Naive B cell (primary cell): ENCODE measurements around the gene DPYD. TPM values are rescaled to one million over a fixed set of nuclear protein-coding genes. Genes with fewer than 3 reads are reported as not detected.

ENCODE experiments used
- ATAC-seq, 2 donors: fragments of 150-1000 bp; cut with Tn5 transposase; 2 replicates each; pipeline ENCODE4 v1.10.0; 2021; ENCODE audit warnings: low read depth in 2 of 2, mild to moderate bottlenecking in 2 of 2, moderate library complexity in 2 of 2
- DNase-seq: peaks from one replicate; pipeline ENCODE4 v3.0.0; 2022
- H3K27ac Mint-ChIP-seq, 6 donors: one replicate each; pipeline ENCODE4 v1.8.0; 2020 to 2022; ENCODE audit warnings: mild to moderate bottlenecking in 6 of 6, mixed read lengths in 6 of 6, moderate library complexity in 5 of 6, inconsistent platforms in 2 of 6
- H3K27me3 Mint-ChIP-seq, 3 donors: one replicate each; pipeline ENCODE4 v1.8.0; 2021 to 2022; ENCODE audit warnings: mixed read lengths in 3 of 3, mild to moderate bottlenecking in 1 of 3
- H3K36me3 Mint-ChIP-seq, 2 donors: one replicate each; pipeline ENCODE4 v1.8.0; 2020 to 2022; ENCODE audit warnings: mixed read lengths in 2 of 2, inconsistent platforms in 1 of 2, mild to moderate bottlenecking in 1 of 2
- H3K4me1 Mint-ChIP-seq, 3 donors: one replicate each; pipeline ENCODE4 v1.8.0; 2020 to 2022; ENCODE audit warnings: mixed read lengths in 3 of 3, inconsistent platforms in 1 of 3, mild to moderate bottlenecking in 1 of 3, moderate library complexity in 1 of 3
- H3K4me3 Mint-ChIP-seq, 8 donors: one replicate each; pipeline ENCODE4 v1.8.0; 2020 to 2022; ENCODE audit warnings: mild to moderate bottlenecking in 8 of 8, mixed read lengths in 8 of 8, moderate library complexity in 8 of 8, inconsistent platforms in 2 of 8
- H3K9me3 Mint-ChIP-seq, 7 donors: one replicate each; pipeline ENCODE4 v1.8.0; 2020 to 2022; ENCODE audit warnings: mixed read lengths in 7 of 7, mild to moderate bottlenecking in 5 of 7, inconsistent platforms in 2 of 7, moderate library complexity in 1 of 7
- polyA plus RNA-seq, 6 donors: library from polyadenylated mRNA; unstranded; fragments of 300-500 nt; fragmentation: Illumina TruSeq; gene quantifications; one replicate each; pipeline ENCODE4 v1.2.3, GENCODE V29; 2021; ENCODE audit warnings: low read depth in 6 of 6

The DPYD gene
- polyA plus RNA-seq, 6 donors from 2014 or later: 13.9 to 24.6 (median 19.1) TPM

- Mint-ChIP-seq H3K36me3 (peaks cover 0 to 4% of the 10 kb centered on the region in 2 donors), H3K27ac (no peak overlapping the region), H3K4me1 (no peaks in the 10 kb centered on the region), H3K9me3 (no peaks in the 10 kb centered on the region), H3K4me3 (no peak overlapping the region), H3K27me3 (no peaks in the 10 kb centered on the region)
- no peak for DNase-seq
- no peak for ATAC-seq
Measured at GRCh38 chr1:97123717-97124431, 797.0 kb downstream of the DPYD start.

- Mint-ChIP-seq H3K4me1 (no peaks in the 10 kb centered on the region), H3K4me3 (peak overlapping the region in 1 of 8 donors; percentile 42), H3K9me3 (no peaks in the 10 kb centered on the region), H3K27me3 (no peaks in the 10 kb centered on the region), H3K27ac (no peak overlapping the region), H3K36me3 (peaks cover 0 to 8% of the 10 kb centered on the region in 2 donors)
- ATAC-seq (no peak), DNase-seq (no peak)
Measured at GRCh38 chr1:97120806-97121205, 800.0 kb downstream of the DPYD start.

GRCh38 chr1:97119260-97120158 is 801.3 kb downstream of the DPYD start:
- Mint-ChIP-seq H3K9me3 (no peaks in the 10 kb centered on the region), H3K4me3 (no peak overlapping the region), H3K27me3 (no peaks in the 10 kb centered on the region), H3K27ac (no peak overlapping the region), H3K36me3 (peaks cover 0 to 8% of the 10 kb centered on the region in 2 donors), H3K4me1 (no peaks in the 10 kb centered on the region)
- ATAC-seq (no peak), DNase-seq (no peak)

- Mint-ChIP-seq H3K27me3 (no peaks in the 10 kb centered on the region), H3K4me3 (no peak overlapping the region), H3K27ac (no peak overlapping the region), H3K9me3 (no peaks in the 10 kb centered on the region), H3K36me3 (peaks cover 0 to 13% of the 10 kb centered on the region in 2 donors), H3K4me1 (no peaks in the 10 kb centered on the region)
- no peak for ATAC-seq
- no peak for DNase-seq
Measured at GRCh38 chr1:97114842-97115241, 806.0 kb downstream of the DPYD start.

GRCh38 chr1:97112442-97112841 is 808.4 kb downstream of the DPYD start:
- H3K27ac Mint-ChIP-seq: no peak overlapping the region
- no peak for DNase-seq
- ATAC-seq: no peak

GRCh38 chr1:97108179-97108578 is 812.7 kb downstream of the DPYD start:
- Mint-ChIP-seq H3K36me3 (peaks cover 11 to 21% of the 10 kb centered on the region in 2 donors), H3K27me3 (no peaks in the 10 kb centered on the region), H3K4me1 (no peaks in the 10 kb centered on the region), H3K9me3 (peaks cover 0 to 12% (median 6%) of the 10 kb centered on the region in 7 donors), H3K4me3 (no peak overlapping the region), H3K27ac (no peak overlapping the region)
- ATAC-seq (no peak), DNase-seq (no peak)

More at GRCh38 chr1:97112442-97112841, 808.4 kb downstream of the DPYD start:
- H3K27me3 Mint-ChIP-seq: no peaks in the 10 kb centered on the region
- no peaks in the 10 kb centered on the region for H3K4me1 Mint-ChIP-seq
- H3K9me3 Mint-ChIP-seq: no peaks in the 10 kb centered on the region
- no peak overlapping the region for H3K4me3 Mint-ChIP-seq
- H3K36me3 Mint-ChIP-seq: peaks cover 0 to 13% of the 10 kb centered on the region in 2 donors

- Mint-ChIP-seq H3K27me3 (no peaks in the 10 kb centered on the region), H3K4me3 (no peak overlapping the region), H3K9me3 (peaks cover 0 to 12% (median 6%) of the 10 kb centered on the region in 7 donors), H3K36me3 (peaks cover 8 to 21% of the 10 kb centered on the region in 2 donors), H3K27ac (no peak overlapping the region), H3K4me1 (no peaks in the 10 kb centered on the region)
- ATAC-seq: no peak
- DNase-seq: no peak
Measured at GRCh38 chr1:97105531-97105930, 815.3 kb downstream of the DPYD start.

- no peak for ATAC-seq
- Mint-ChIP-seq H3K9me3 (peaks cover 0 to 12% (median 6%) of the 10 kb centered on the region in 7 donors), H3K4me1 (no peaks in the 10 kb centered on the region), H3K27ac (no peak overlapping the region), H3K27me3 (no peaks in the 10 kb centered on the region), H3K4me3 (no peak overlapping the region), H3K36me3 (peaks cover 20 to 33% of the 10 kb centered on the region in 2 donors)
- DNase-seq: no peak
Measured at GRCh38 chr1:97101509-97101908, 819.3 kb downstream of the DPYD start.

GRCh38 chr1:97097404-97097925 is 823.4 kb downstream of the DPYD start:
- ATAC-seq (no peak), DNase-seq (no peak)
- Mint-ChIP-seq H3K9me3 (no peaks in the 10 kb centered on the region), H3K36me3 (peaks cover 14 to 15% of the 10 kb centered on the region in 2 donors), H3K27ac (no peak overlapping the region), H3K4me3 (no peak overlapping the region), H3K4me1 (no peaks in the 10 kb centered on the region), H3K27me3 (no peaks in the 10 kb centered on the region)

GRCh38 chr1:97095764-97096163 is 825.1 kb downstream of the DPYD start:
- Mint-ChIP-seq H3K36me3 (peaks cover 14 to 15% of the 10 kb centered on the region in 2 donors), H3K27ac (no peak overlapping the region), H3K4me3 (no peak overlapping the region), H3K27me3 (no peaks in the 10 kb centered on the region), H3K4me1 (no peaks in the 10 kb centered on the region), H3K9me3 (no peaks in the 10 kb centered on the region)
- ATAC-seq (no peak), DNase-seq (no peak)

- Mint-ChIP-seq H3K27me3 (no peaks in the 10 kb centered on the region), H3K4me3 (no peak overlapping the region), H3K4me1 (no peaks in the 10 kb centered on the region), H3K36me3 (peaks cover 14 to 15% of the 10 kb centered on the region in 2 donors), H3K27ac (no peak overlapping the region), H3K9me3 (no peaks in the 10 kb centered on the region)
- ATAC-seq (no peak), DNase-seq (no peak)
Measured at GRCh38 chr1:97094247-97094972, 826.4 kb downstream of the DPYD start.

GRCh38 chr1:97093741-97094140 is 827.1 kb downstream of the DPYD start:
- no peak for ATAC-seq
- Mint-ChIP-seq H3K9me3 (no peaks in the 10 kb centered on the region), H3K27ac (no peak overlapping the region), H3K4me1 (no peaks in the 10 kb centered on the region), H3K4me3 (no peak overlapping the region), H3K36me3 (peaks cover 14 to 15% of the 10 kb centered on the region in 2 donors), H3K27me3 (no peaks in the 10 kb centered on the region)
- DNase-seq: no peak

GRCh38 chr1:97092824-97093223 is 828.0 kb downstream of the DPYD start:
- Mint-ChIP-seq H3K4me3 (no peak overlapping the region), H3K27ac (no peak overlapping the region), H3K9me3 (no peaks in the 10 kb centered on the region), H3K27me3 (no peaks in the 10 kb centered on the region), H3K4me1 (no peaks in the 10 kb centered on the region), H3K36me3 (peaks cover 14% of the 10 kb centered on the region in 2 donors)
- DNase-seq: no peak
- ATAC-seq: no peak
